Adrenal gland (tissue), 19 donors: ENCODE data around the gene CCDC54. TPM values are rescaled to one million over a fixed set of nuclear protein-coding genes. Genes with fewer than 3 reads are reported as not detected.
"Not testable (repeated sequence)": the region's sequence is repeated elsewhere in the genome, so short reads cannot be mapped to it uniquely, and the experiment has no call there.

ENCODE experiments used
- DNase-seq, 7 donors: peaks; one replicate each; pipeline ENCODE4 v3.0.0-alpha.2; 2019 to 2020
- H3K27ac ChIP-seq, 5 donors: fragments of 200-600 bp; sonication (generic) in 4 of 5; 1 replicate in 3 of 5; 2 replicates in 2 of 5; pipeline versions ENCODE4 v1.5.1 to v1.8.0; 2016 to 2020; ENCODE audit warnings: mild to moderate bottlenecking in 1 of 5
- H3K27me3 ChIP-seq: fragments of 200-600 bp; 2 replicates; pipeline ENCODE4 v1.8.0; 2021
- H3K36me3 ChIP-seq, 2 donors: fragments of 200-600 bp; replicated peaks in 1 of 2; 1 replicate in 1 of 2; 2 replicates in 1 of 2; pipeline versions ENCODE4 v1.5.1 to v1.8.0; 2018 to 2022
- H3K4me1 ChIP-seq, 2 donors: fragments of 200-600 bp; replicated peaks in 1 of 2; 1 replicate in 1 of 2; 2 replicates in 1 of 2; pipeline versions ENCODE4 v1.5.1 to v1.8.0; 2018 to 2021
- H3K4me3 ChIP-seq, 4 donors: fragments of 200-600 bp; sonication (generic) in 3 of 4; one replicate each; pipeline ENCODE4 v1.5.1; 2016 to 2018
- H3K9me3 ChIP-seq, 3 donors: fragments of 200-600 bp; sonication (generic) in 1 of 3; replicated peaks in 1 of 3; 1 replicate in 2 of 3; 2 replicates in 1 of 3; pipeline versions ENCODE4 v1.5.1 to v1.8.0; 2016 to 2021
- CTCF ChIP-seq, 6 experiments: fragments of 450-650 bp in 4 of 6; fragments of 200-600 bp in 2 of 6; sonication (generic) in 1 of 6; IDR thresholded peaks; 1 replicate in 5 of 6; 2 replicates in 1 of 6; pipeline versions ENCODE4 v1.5.1 to v1.8.0; 2016 to 2021; ENCODE audit warnings: antibody characterized with exemption in 6 of 6, mild to moderate bottlenecking in 2 of 6, moderate library complexity in 1 of 6
- POLR2A ChIP-seq, 2 donors: fragments of 450-650 bp; IDR thresholded peaks; one replicate each; pipeline ENCODE4 v1.6.1; 2017; ENCODE audit warnings: antibody characterized with exemption in 2 of 2, mild to moderate bottlenecking in 2 of 2, moderate library complexity in 1 of 2
- WGBS, 4 donors: extraction: QIAGEN DNeasy Blood & Tissue Kit in 2 of 4; methylation state at CpG; one replicate each; pipeline versions ENCODE4 v1.1.5 to v1.1.7; 2013 to 2017; 5-methylcytosine and 5-hydroxymethylcytosine counted together
- intact Hi-C, 2 donors: fragments of 100-400 bp; cut with DNase I; formaldehyde crosslinking; loops; one replicate each; pipeline versions ENCODE4 v1.14.1 to v1.15.0; 2022 to 2023
- long read RNA-seq, 10 donors: library from polyadenylated mRNA in 3 of 10; unstranded in 2 of 10; stranded (forward) in 1 of 10; transcript quantifications; one replicate each; pipeline ENCODE4 v2.0.0 and lab custom pipeline, GENCODE V29; 2021 to 2026
- polyA plus RNA-seq, 3 donors: library from polyadenylated mRNA; stranded (reverse); fragments of 200-250 nt in 2 of 3; fragments of 350-450 nt in 1 of 3; fragmentation: Illumina TruSeq in 1 of 3; extraction: RNeasy Lipid Tissue Mini Kit (QIAGEN cat#74804) in 1 of 3; gene quantifications; one replicate each; pipeline ENCODE4 v1.2.3, GENCODE V29; 2013 to 2014
- total RNA-seq, 9 donors: library from RNA; depleted of rRNA in 4 of 9; stranded (reverse); fragments of >200 nt in 4 of 9; fragments of 120-200 nt in 1 of 9; fragmentation: NEBNext Ultra II Directional in 1 of 9; extraction: Animal tissue kit (Norgen Biotek cat#: 25700) in 1 of 9; gene quantifications; one replicate each; pipeline versions ENCODE4 v1.1.0 to v1.2.4, GENCODE V29; 2013 to 2023
- donor health status: healthy with polysubstance abuse.
- donor health status: Bipolar disorder and iron deficiency.
- donor health status: DM: yes; HTN: yes; CAD: no.
- donor health status: DM: no; HTN: no; CAD: no.
- donor health status: DM: no; HTN: no; CAD: no.
- donor health status: DM: yes; HTN: yes; CAD: no.

CCDC54 gene
- under 1 TPM in 1 of 9 donors, not detected in 8; 0.17 TPM for total RNA-seq
- polyA plus RNA-seq, result not detected
- long read RNA-seq, donor 1, partial matches to known transcripts, result 0 of 1 reads
- long read RNA-seq, donor 1, other reads (novel, unspliced or antisense), result 0 of 1 reads
- long read RNA-seq, donor 2, result 0 reads
- long read RNA-seq, donor 3, partial matches to known transcripts, result 0 of 2 reads
- long read RNA-seq, donor 3, other reads (novel, unspliced or antisense), result 0 of 2 reads
- long read RNA-seq, donor 4, result 0 reads
- long read RNA-seq, donor 5, result 0 reads
- long read RNA-seq, donor 6, result 0 reads
- long read RNA-seq, donor 7, partial matches to known transcripts, result 0 of 1 reads
- long read RNA-seq, donor 7, other reads (novel, unspliced or antisense), result 0 of 1 reads
- long read RNA-seq, donor 8, result 0 reads
- long read RNA-seq, donor 9, partial matches to known transcripts, result 0 of 1 reads
- long read RNA-seq, donor 9, other reads (novel, unspliced or antisense), result 0 of 1 reads
- long read RNA-seq, donor 10, result 0 reads

- Histone ChIP-seq H3K27me3 (no peaks in the 10 kb centered on the region), H3K9me3 (no peaks in the 10 kb centered on the region), H3K36me3 (no peaks in the 10 kb centered on the region), H3K4me3 (no peak within 1 kb of the TSS), H3K27ac (no peak within 1 kb of the TSS), H3K4me1 (no peaks in the 10 kb centered on the region)
- TF ChIP-seq CTCF (IDR thresholded peaks at IDR 0.05) (no peak), POLR2A (IDR thresholded peaks at IDR 0.05) (no peak)
- no peak for DNase-seq
- intact Hi-C loops, result no loop called here
Observed at GRCh38 chr3:107377151-107377550, at the start of gene CCDC54. TSS of gene CCDC54 (plus strand) at chr3:107377439. CDS start at chr3:107377588, 149 bp downstream.

- Histone ChIP-seq H3K9me3 (no peaks in the 10 kb centered on the region), H3K36me3 (no peaks in the 10 kb centered on the region), H3K27me3 (no peaks in the 10 kb centered on the region), H3K27ac (no peak overlapping the region), H3K4me1 (no peaks in the 10 kb centered on the region), H3K4me3 (no peak overlapping the region)
- TF ChIP-seq POLR2A (IDR thresholded peaks at IDR 0.05) (no peak), CTCF (IDR thresholded peaks at IDR 0.05) (no peak)
- no peak for DNase-seq
- intact Hi-C loops, result no loop called here
- WGBS, 4 donors, result 77 to 86% (median 81%) methylated on average over 2 of the region's 2 CpGs
Observed at GRCh38 chr3:107328069-107328468, 49.2 kb upstream of the CCDC54 start.

- DNase-seq, result no peak
- intact Hi-C loops, result no loop called here
Observed at GRCh38 chr3:107329088-107329487, 48.2 kb upstream of the CCDC54 start.

GRCh38 chr3:107339690-107340089 is 37.5 kb upstream of the CCDC54 start:
- H3K4me3 ChIP-seq, intact Hi-C loops, H3K9me3 ChIP-seq, H3K27ac ChIP-seq, H3K27me3 ChIP-seq, H3K36me3 ChIP-seq, DNase-seq, H3K4me1 ChIP-seq: not testable (repeated sequence)
- WGBS, 4 donors, result 95 to 96% (median 96%) methylated on average over 3 of the region's 3 CpGs

More at GRCh38 chr3:107329088-107329487, 48.2 kb upstream of the CCDC54 start:
- Histone ChIP-seq H3K4me3 (no peak overlapping the region), H3K36me3 (no peaks in the 10 kb centered on the region), H3K9me3 (no peaks in the 10 kb centered on the region), H3K27ac (no peak overlapping the region), H3K4me1 (no peaks in the 10 kb centered on the region), H3K27me3 (no peaks in the 10 kb centered on the region)
- 84 to 92% (median 87%) methylated on average over 5 of the region's 5 CpGs for WGBS, 4 donors
- TF ChIP-seq CTCF (IDR thresholded peaks at IDR 0.05) (no peak), POLR2A (IDR thresholded peaks at IDR 0.05) (no peak)

- TF ChIP-seq CTCF (IDR thresholded peaks at IDR 0.05) (no peak), POLR2A (IDR thresholded peaks at IDR 0.05) (no peak)
- Histone ChIP-seq H3K27ac (no peak overlapping the region), H3K4me3 (no peak overlapping the region), H3K27me3 (no peaks in the 10 kb centered on the region), H3K4me1 (no peaks in the 10 kb centered on the region), H3K9me3 (no peaks in the 10 kb centered on the region), H3K36me3 (no peaks in the 10 kb centered on the region)
- intact Hi-C loops, result no loop called here
- no peak for DNase-seq
Observed at GRCh38 chr3:107344722-107345121, 32.5 kb upstream of the CCDC54 start.
